ENCODE results near the gene SPRR2G.
"Not testable (repeated sequence)": the region's sequence is repeated elsewhere in the genome, so short reads cannot be mapped to it uniquely, and the experiment has no call there.

SPRR2G gene

GRCh38 chr1:153150846-153151245 is at the start of gene SPRR2G:
SPRR2G (minus strand) TSS chr1:153150890; CDS start chr1:153150110, 780 bp downstream.
- in situ Hi-C loops (cut with HindIII; ENCODE audit: low sequenced_read_pairs) = no loop called here

- in situ Hi-C loops (cut with HindIII; ENCODE audit: low sequenced_read_pairs) = no loop called here
Measured at GRCh38 chr1:153195216-153195615, 44.5 kb upstream of the SPRR2G start.

- in situ Hi-C loops (cut with HindIII; ENCODE audit: low sequenced_read_pairs) = no loop called here
Measured at GRCh38 chr1:153194331-153195050, 43.8 kb upstream of the SPRR2G start.

GRCh38 chr1:153192697-153193096 is 42.0 kb upstream of the SPRR2G start:
- in situ Hi-C loops (cut with HindIII; ENCODE audit: low sequenced_read_pairs) = no loop called here

- in situ Hi-C loops (cut with HindIII; ENCODE audit: low sequenced_read_pairs) = no loop called here
Measured at GRCh38 chr1:153190373-153190772, 39.7 kb upstream of the SPRR2G start.

GRCh38 chr1:153188301-153188700 is 37.6 kb upstream of the SPRR2G start:
- in situ Hi-C loops (cut with HindIII; ENCODE audit: low sequenced_read_pairs) = not testable (repeated sequence)

- in situ Hi-C loops (cut with HindIII; ENCODE audit: low sequenced_read_pairs) = no loop called here
Measured at GRCh38 chr1:153180556-153180955, 29.9 kb upstream of the SPRR2G start.

GRCh38 chr1:153178922-153179321 is 28.2 kb upstream of the SPRR2G start:
- in situ Hi-C loops (cut with HindIII; ENCODE audit: low sequenced_read_pairs) = no loop called here

GRCh38 chr1:153174624-153175023 is 23.9 kb upstream of the SPRR2G start:
- in situ Hi-C loops (cut with HindIII; ENCODE audit: low sequenced_read_pairs) = no loop called here

- in situ Hi-C loops (cut with HindIII; ENCODE audit: low sequenced_read_pairs) = no loop called here
Measured at GRCh38 chr1:153168686-153169085, 18.0 kb upstream of the SPRR2G start.

- in situ Hi-C loops (cut with HindIII; ENCODE audit: low sequenced_read_pairs) = no loop called here
Measured at GRCh38 chr1:153155541-153155940, 4.9 kb upstream of the SPRR2G start.

GRCh38 chr1:153152481-153152880 is 1.8 kb upstream of the SPRR2G start:
- in situ Hi-C loops (cut with HindIII; ENCODE audit: low sequenced_read_pairs) = no loop called here

GRCh38 chr1:153141377-153141776 is 9.3 kb downstream of the SPRR2G start:
- in situ Hi-C loops (cut with HindIII; ENCODE audit: low sequenced_read_pairs) = no loop called here

GRCh38 chr1:153140484-153140883 is 10.2 kb downstream of the SPRR2G start:
- in situ Hi-C loops (cut with HindIII; ENCODE audit: low sequenced_read_pairs) = no loop called here

GRCh38 chr1:153133743-153134142 is 16.9 kb downstream of the SPRR2G start:
- in situ Hi-C loops (cut with HindIII; ENCODE audit: low sequenced_read_pairs) = no loop called here

GRCh38 chr1:153133267-153133666 is 17.4 kb downstream of the SPRR2G start:
- in situ Hi-C loops (cut with HindIII; ENCODE audit: low sequenced_read_pairs) = no loop called here

GRCh38 chr1:153128688-153129087 is 22.0 kb downstream of the SPRR2G start:
- in situ Hi-C loops (cut with HindIII; ENCODE audit: low sequenced_read_pairs) = not testable (repeated sequence)

GRCh38 chr1:153127296-153127695 is 23.4 kb downstream of the SPRR2G start:
- in situ Hi-C loops (cut with HindIII; ENCODE audit: low sequenced_read_pairs) = no loop called here

- in situ Hi-C loops (cut with HindIII; ENCODE audit: low sequenced_read_pairs) = no loop called here
Measured at GRCh38 chr1:153125536-153125935, 25.2 kb downstream of the SPRR2G start.

GRCh38 chr1:153123793-153124192 is 26.9 kb downstream of the SPRR2G start:
- in situ Hi-C loops (cut with HindIII; ENCODE audit: low sequenced_read_pairs) = not testable (repeated sequence)

- in situ Hi-C loops (cut with HindIII; ENCODE audit: low sequenced_read_pairs) = no loop called here
Measured at GRCh38 chr1:153122831-153123421, 27.8 kb downstream of the SPRR2G start.

- in situ Hi-C loops (cut with HindIII; ENCODE audit: low sequenced_read_pairs) = no loop called here
Measured at GRCh38 chr1:153120945-153121344, 29.7 kb downstream of the SPRR2G start.

All from DLD1 (cell line).